Prostate gland (tissue), 2 donors: Measurements from ENCODE around the gene INTS14.

Experiments used
- POLR2AphosphoS5 ChIP-seq: sonication (generic); formaldehyde crosslinking; IDR thresholded peaks from one replicate; pipeline ENCODE4 v1.6.1; 2017; ENCODE audit warnings: antibody characterized with exemption
- TF ChIP-seq, protein P1 (sequence below), 4 experiments: fragments of 200-600 bp in 2 of 4; fragments of 450-650 bp in 2 of 4; sonication (generic) in 2 of 4; IDR thresholded peaks; 1 replicate in 3 of 4; 2 replicates in 1 of 4; pipeline ENCODE4 v1.5.1; 2016 to 2019; ENCODE audit warnings: antibody characterized with exemption in 4 of 4, mild to moderate bottlenecking in 2 of 4, moderate library complexity in 2 of 4

GRCh38 chr15:65529762-65530317 lies 81.1 kb downstream of the INTS14 start:
- TF ChIP-seq, protein P1, sequence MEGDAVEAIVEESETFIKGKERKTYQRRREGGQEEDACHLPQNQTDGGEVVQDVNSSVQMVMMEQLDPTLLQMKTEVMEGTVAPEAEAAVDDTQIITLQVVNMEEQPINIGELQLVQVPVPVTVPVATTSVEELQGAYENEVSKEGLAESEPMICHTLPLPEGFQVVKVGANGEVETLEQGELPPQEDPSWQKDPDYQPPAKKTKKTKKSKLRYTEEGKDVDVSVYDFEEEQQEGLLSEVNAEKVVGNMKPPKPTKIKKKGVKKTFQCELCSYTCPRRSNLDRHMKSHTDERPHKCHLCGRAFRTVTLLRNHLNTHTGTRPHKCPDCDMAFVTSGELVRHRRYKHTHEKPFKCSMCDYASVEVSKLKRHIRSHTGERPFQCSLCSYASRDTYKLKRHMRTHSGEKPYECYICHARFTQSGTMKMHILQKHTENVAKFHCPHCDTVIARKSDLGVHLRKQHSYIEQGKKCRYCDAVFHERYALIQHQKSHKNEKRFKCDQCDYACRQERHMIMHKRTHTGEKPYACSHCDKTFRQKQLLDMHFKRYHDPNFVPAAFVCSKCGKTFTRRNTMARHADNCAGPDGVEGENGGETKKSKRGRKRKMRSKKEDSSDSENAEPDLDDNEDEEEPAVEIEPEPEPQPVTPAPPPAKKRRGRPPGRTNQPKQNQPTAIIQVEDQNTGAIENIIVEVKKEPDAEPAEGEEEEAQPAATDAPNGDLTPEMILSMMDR (IDR thresholded peaks at IDR 0.05): no peak
- TF ChIP-seq POLR2AphosphoS5: no peak
